ENCODE measurements around the gene ANO1.

Gene ANO1

GRCh38 chr11:70174547-70175235, 96.6 kb downstream of the ANO1 start:
- no peaks in the 10 kb centered on the region for H3K9me2 ChIP-seq (ENCODE audit: low read depth, low read length)
- no peak for TF ChIP-seq CTCF (IDR thresholded peaks at IDR 0.05; ENCODE audit: low read length)
- TF ChIP-seq EZH2 (IDR thresholded peaks at IDR 0.05; ENCODE audit: borderline replicate concordance, low read length), result no peak
- H3K4me1 ChIP-seq (ENCODE audit: insufficient read depth, low read length, severe bottlenecking), result no peaks in the 10 kb centered on the region
- no peak overlapping the region for H3K4me2 ChIP-seq (ENCODE audit: low read length)
- H3K9me3 ChIP-seq (ENCODE audit: low read length), result no peaks in the 10 kb centered on the region
- H3K27ac ChIP-seq (ENCODE audit: low read depth, low read length, poor library complexity, severe bottlenecking), result no peak overlapping the region
- H3K4me3 ChIP-seq (ENCODE audit: low read depth, low read length, poor library complexity, severe bottlenecking), result no peak overlapping the region
- H3F3A ChIP-seq (ENCODE audit: insufficient read depth, low read length), result no peaks in the 10 kb centered on the region
- no peaks in the 10 kb centered on the region for H3K79me2 ChIP-seq (ENCODE audit: insufficient read depth, low read length)
- no peaks in the 10 kb centered on the region; the same call in 1 of the 2 replicates for H3K27me3 ChIP-seq (ENCODE audit: insufficient read depth, low read length)
- H4K20me1 ChIP-seq (ENCODE audit: insufficient read depth, low read length), result no peaks in the 10 kb centered on the region
- no peak overlapping the region for H3K9ac ChIP-seq (ENCODE audit: low read length)
- no peaks in the 10 kb centered on the region for H3K36me3 ChIP-seq (ENCODE audit: insufficient read depth, low read length)
- no peak overlapping the region for H2AFZ ChIP-seq (ENCODE audit: low read length)

- Histone ChIP-seq H3K27ac (ENCODE audit: low read depth, low read length, poor library complexity, severe bottlenecking) (no peak overlapping the region), H3K79me2 (ENCODE audit: insufficient read depth, low read length) (no peaks in the 10 kb centered on the region), H3K4me3 (ENCODE audit: low read depth, low read length, poor library complexity, severe bottlenecking) (no peak overlapping the region), H3K9me3 (ENCODE audit: low read length) (no peaks in the 10 kb centered on the region), H3K4me2 (ENCODE audit: low read length) (no peak overlapping the region), H3K27me3 (ENCODE audit: insufficient read depth, low read length) (no peaks in the 10 kb centered on the region; the same call in 1 of the 2 replicates), H4K20me1 (ENCODE audit: insufficient read depth, low read length) (no peaks in the 10 kb centered on the region), H3K9ac (ENCODE audit: low read length) (no peak overlapping the region), H3K9me2 (ENCODE audit: low read depth, low read length) (no peaks in the 10 kb centered on the region), H2AFZ (ENCODE audit: low read length) (no peak overlapping the region), H3K4me1 (ENCODE audit: insufficient read depth, low read length, severe bottlenecking) (no peaks in the 10 kb centered on the region), H3K36me3 (ENCODE audit: insufficient read depth, low read length) (no peaks in the 10 kb centered on the region), H3F3A (ENCODE audit: insufficient read depth, low read length) (no peaks in the 10 kb centered on the region)
- TF ChIP-seq CTCF (IDR thresholded peaks at IDR 0.05; ENCODE audit: low read length) (no peak), EZH2 (IDR thresholded peaks at IDR 0.05; ENCODE audit: borderline replicate concordance, low read length) (no peak)
Measured at GRCh38 chr11:70175236-70175698, 97.2 kb downstream of the ANO1 start.

GRCh38 chr11:70176940-70177689, 99.0 kb downstream of the ANO1 start:
- Histone ChIP-seq H3K79me2 (ENCODE audit: insufficient read depth, low read length) (no peaks in the 10 kb centered on the region), H3F3A (ENCODE audit: insufficient read depth, low read length) (no peaks in the 10 kb centered on the region), H3K27ac (ENCODE audit: low read depth, low read length, poor library complexity, severe bottlenecking) (no peak overlapping the region), H3K36me3 (ENCODE audit: insufficient read depth, low read length) (no peaks in the 10 kb centered on the region), H3K4me2 (ENCODE audit: low read length) (no peak overlapping the region), H3K4me3 (ENCODE audit: low read depth, low read length, poor library complexity, severe bottlenecking) (no peak overlapping the region), H2AFZ (ENCODE audit: low read length) (no peak overlapping the region), H3K27me3 (ENCODE audit: insufficient read depth, low read length) (no peaks in the 10 kb centered on the region), H3K9me2 (ENCODE audit: low read depth, low read length) (no peaks in the 10 kb centered on the region), H3K9ac (ENCODE audit: low read length) (no peak overlapping the region), H3K9me3 (ENCODE audit: low read length) (no peaks in the 10 kb centered on the region), H3K4me1 (ENCODE audit: insufficient read depth, low read length, severe bottlenecking) (no peaks in the 10 kb centered on the region), H4K20me1 (ENCODE audit: insufficient read depth, low read length) (no peaks in the 10 kb centered on the region)
- TF ChIP-seq CTCF (IDR thresholded peaks at IDR 0.05; ENCODE audit: low read length) (peak; percentile 62), EZH2 (IDR thresholded peaks at IDR 0.05; ENCODE audit: borderline replicate concordance, low read length) (no peak)
